Measurements from ENCODE around the gene FAN1.
A peak's percentile ranks its signal among the peaks of the same experiment; 100 is the strongest.

Gene FAN1

DNA sequence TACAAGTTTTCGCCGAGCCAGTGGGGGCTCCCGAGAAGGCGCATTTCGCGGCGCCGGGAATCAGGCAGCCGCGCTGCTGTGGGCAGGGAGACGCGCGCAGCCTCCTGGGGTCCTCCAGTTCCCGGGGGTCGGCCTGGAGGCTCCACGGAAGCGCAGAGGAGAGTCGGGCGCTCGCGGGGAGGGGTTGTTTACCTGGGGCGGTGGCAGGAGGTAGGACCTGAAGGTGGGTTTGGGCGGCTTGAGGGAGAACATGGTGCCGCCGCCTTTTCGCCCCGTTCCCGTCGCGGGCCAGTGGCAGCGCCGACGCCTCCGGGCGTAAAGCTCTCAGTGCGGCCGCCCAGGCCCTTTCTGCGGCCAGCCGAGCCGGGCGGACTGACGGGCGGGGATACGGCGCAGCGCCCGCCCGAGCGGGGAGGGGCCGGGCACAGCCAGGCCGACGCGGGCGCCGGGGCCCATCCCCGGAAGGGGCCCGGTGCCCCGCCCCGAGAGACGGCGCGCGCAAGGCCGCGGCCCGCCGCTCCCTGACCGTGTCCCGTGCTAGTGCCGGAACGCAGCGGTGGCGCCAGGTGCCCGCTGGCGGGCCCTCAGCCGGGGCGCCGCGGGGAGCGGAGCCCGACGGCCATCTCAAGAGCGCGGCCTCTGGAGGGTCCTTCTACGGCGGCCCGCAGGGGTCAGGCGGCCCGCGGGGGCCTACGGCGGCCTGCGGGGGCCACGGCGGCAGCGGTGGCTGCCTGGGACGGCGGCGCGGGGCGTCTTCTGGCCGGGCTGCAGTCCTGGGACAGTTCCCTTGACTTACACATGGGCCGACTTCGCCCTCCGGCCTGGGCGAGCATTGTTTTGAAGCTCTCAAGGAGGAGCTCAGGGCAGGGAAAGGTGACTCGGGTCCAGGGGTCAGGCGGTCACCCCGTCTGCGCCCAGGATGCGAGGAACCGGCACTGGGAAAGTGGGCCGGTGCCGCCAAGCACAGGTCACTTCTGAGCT is 87.8 kb downstream of the FAN1 start, which contains the start of gene MTMR10:
Gene MTMR10, minus strand, starts transcription at position 374 of the 981 bp plus-strand sequence. Its CDS starts 122 bp downstream, at position 252.
- peak within 1 kb of the TSS; percentile 97 for H3K4me3 ChIP-seq (ENCODE audit: low read length)
- TF ChIP-seq ZNF274 (IDR thresholded peaks at IDR 0.05; ENCODE audit: low read depth, low read length), result no peak

DNA sequence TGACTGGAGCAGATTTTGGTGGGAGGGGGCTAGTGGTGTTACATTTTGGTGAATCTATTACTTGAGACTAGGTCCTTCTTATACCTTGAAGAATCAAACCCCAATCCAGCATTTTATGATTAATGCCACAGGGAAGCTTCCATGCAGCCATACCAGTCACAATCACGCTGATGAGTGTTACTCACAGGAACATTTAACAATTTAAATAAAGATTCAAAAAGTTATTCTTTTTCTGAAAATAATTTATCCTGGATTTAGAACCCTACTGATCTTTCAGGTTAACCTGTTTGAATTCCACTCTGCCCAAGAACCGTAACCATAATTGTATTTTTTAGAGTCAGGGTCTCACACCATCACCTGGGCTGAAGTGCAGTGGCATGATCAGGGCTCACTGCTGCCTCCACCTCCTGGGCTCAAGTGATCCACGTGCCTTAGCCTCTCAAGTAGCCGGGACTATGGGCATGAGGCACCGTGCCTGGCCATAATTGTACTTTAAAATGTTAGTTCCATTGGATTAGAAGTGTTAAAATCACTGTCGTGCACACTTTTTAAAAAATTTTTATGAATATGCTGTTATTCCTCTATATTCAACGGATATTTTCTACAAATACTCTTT is 88.6 kb downstream of the FAN1 start:
- TF ChIP-seq ZNF274 (IDR thresholded peaks at IDR 0.05; ENCODE audit: low read depth, low read length), result no peak
- peak overlapping the region; percentile 97; the same call in 1 of the 2 replicates for H3K4me3 ChIP-seq (ENCODE audit: low read length)

Measured in GM08714 (cell line).